CD8-positive, alpha-beta memory T cell (primary cell): ENCODE results near the gene NOL4L. TPM values are rescaled to one million over a fixed set of nuclear protein-coding genes. Genes with fewer than 3 reads are reported as not detected.
A peak's percentile ranks its signal among the peaks of the same experiment; 100 is the strongest.

Experiments
- CTCF ChIA-PET: fragments of 350-600 bp; sonication (Branson Sonifier 250); formaldehyde crosslinking; loops from one replicate; lab custom pipeline; 2021; ENCODE audit warnings: antibody characterized with exemption; lab: Charles Lee
- POLR2A ChIA-PET: fragments of 350-600 bp; sonication (Branson Sonifier 250); formaldehyde crosslinking; loops from one replicate; lab custom pipeline; 2021; ENCODE audit warnings: antibody characterized with exemption; lab: Charles Lee
- DNase-seq, 5 donors: peaks; one replicate each; pipeline versions ENCODE4 v3.0.0 to v3.0.0-alpha.2; 2020 to 2022; ENCODE audit warnings: mixed read lengths in 1 of 5
- H3K27ac ChIP-seq: one replicate; pipeline ENCODE4 v1.7.0; 2013; ENCODE audit warnings: low read depth, mild to moderate bottlenecking, low read length, moderate library complexity
- H3K27me3 ChIP-seq: 2 replicates; pipeline ENCODE4 v1.7.0; 2013; ENCODE audit warnings: low read length, mild to moderate bottlenecking; ENCODE audit not compliant: insufficient read depth, poor library complexity, severe bottlenecking
- H3K36me3 ChIP-seq: 2 replicates; pipeline ENCODE4 v1.7.0; 2013; ENCODE audit warnings: mild to moderate bottlenecking, low read length, moderate library complexity; ENCODE audit not compliant: insufficient read depth
- H3K4me1 ChIP-seq: 2 replicates; pipeline ENCODE4 v1.7.0; 2013; ENCODE audit warnings: mild to moderate bottlenecking, low read length, moderate library complexity; ENCODE audit not compliant: insufficient read depth
- H3K4me3 ChIP-seq: 2 replicates; pipeline ENCODE4 v1.7.0; 2013; ENCODE audit warnings: mild to moderate bottlenecking, low read length
- H3K9me3 ChIP-seq: 2 replicates; pipeline ENCODE4 v1.7.0; 2013; ENCODE audit warnings: mild to moderate bottlenecking, low read length
- H3K27ac Mint-ChIP-seq, 8 donors: one replicate each; pipeline ENCODE4 v1.8.0; 2020 to 2021; ENCODE audit warnings: mixed read lengths in 8 of 8, mild to moderate bottlenecking in 6 of 8, inconsistent platforms in 3 of 8, moderate library complexity in 3 of 8
- H3K27me3 Mint-ChIP-seq, 2 donors: one replicate each; pipeline ENCODE4 v1.8.0; 2020 to 2021; ENCODE audit warnings: mixed read lengths in 2 of 2, mild to moderate bottlenecking in 1 of 2, moderate library complexity in 1 of 2
- H3K36me3 Mint-ChIP-seq, 3 donors: one replicate each; pipeline ENCODE4 v1.8.0; 2020 to 2021; ENCODE audit warnings: mixed read lengths in 3 of 3, inconsistent platforms in 1 of 3, mild to moderate bottlenecking in 1 of 3
- H3K4me1 Mint-ChIP-seq, 3 donors: one replicate each; pipeline ENCODE4 v1.8.0; 2020 to 2021; ENCODE audit warnings: mixed read lengths in 3 of 3, inconsistent platforms in 1 of 3, mild to moderate bottlenecking in 1 of 3
- H3K4me3 Mint-ChIP-seq, 7 donors: one replicate each; pipeline ENCODE4 v1.8.0; 2020 to 2021; ENCODE audit warnings: mixed read lengths in 7 of 7, mild to moderate bottlenecking in 6 of 7, moderate library complexity in 4 of 7, inconsistent platforms in 2 of 7
- H3K9me3 Mint-ChIP-seq, 5 donors: one replicate each; pipeline ENCODE4 v1.8.0; 2020 to 2022; ENCODE audit warnings: mixed read lengths in 5 of 5, mild to moderate bottlenecking in 3 of 5, moderate library complexity in 2 of 5, inconsistent platforms in 1 of 5
- polyA plus RNA-seq: library from polyadenylated mRNA; unstranded; fragments of 300-500 nt; fragmentation: Illumina TruSeq; gene quantifications from one replicate; pipeline ENCODE4 v1.2.3, GENCODE V29; 2021
- total RNA-seq, 2 experiments: library from RNA; stranded (reverse); gene quantifications; one replicate each; pipeline ENCODE4 v1.2.3, GENCODE V29; 2021

The NOL4L gene
- total and polyA plus RNA-seq, 3 experiments from 2014 or later = 15.4 to 19.8 (median 15.8) TPM

DNA sequence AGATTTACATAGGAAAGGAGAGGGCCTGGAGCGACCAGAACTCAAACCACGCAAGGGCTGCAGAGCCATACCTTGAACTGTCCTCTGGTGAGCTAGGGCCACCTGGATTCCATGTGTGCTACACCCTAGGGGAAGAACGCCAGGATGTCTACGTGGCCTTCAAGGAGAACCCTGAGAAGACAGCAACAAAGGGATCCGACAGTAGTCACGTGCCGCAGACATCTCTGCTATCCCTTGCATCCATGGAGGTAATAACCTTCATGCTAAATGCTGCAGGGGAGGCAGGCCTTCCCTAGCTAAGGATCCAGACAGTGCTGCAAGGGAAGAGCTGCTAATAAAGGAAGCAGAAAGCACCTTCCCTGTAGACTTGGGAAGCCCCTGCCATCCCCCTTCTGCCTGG, 52.9 kb downstream of the NOL4L start:
- Histone ChIP-seq H3K27ac (no peak overlapping the region), H3K9me3 (no peaks in the 10 kb centered on the region), H3K27me3 (no peaks in the 10 kb centered on the region), H3K36me3 (no peaks in the 10 kb centered on the region), H3K4me3 (no peak overlapping the region), H3K4me1 (peaks cover 74% of the 10 kb centered on the region)
- peak overlapping the region in 7 of 8 donors; percentile 80 to 100 (median 90) for H3K27ac Mint-ChIP-seq
- peak overlapping the region in 1 of 7 donors; percentile 0 for H3K4me3 Mint-ChIP-seq
- ChIA-PET POLR2A (interaction anchor here (1.4 kb wide), 1 partner anchor 53 kb away, joined by 3 read pairs; the partner anchor contains the start of gene NOL4L), CTCF (interaction anchor here (1.3 to 13.4 kb wide), 3 partner anchors 8 to 120 kb away, joined by 3 to 227 read pairs (median 27); no protein-coding TSS in a partner anchor)
- peaks cover 0 to 3% of the 10 kb centered on the region in 2 donors for H3K27me3 Mint-ChIP-seq
- peaks cover 0 to 5% (median 3%) of the 10 kb centered on the region in 3 donors for H3K36me3 Mint-ChIP-seq
- H3K4me1 Mint-ChIP-seq = peaks cover 70 to 91% (median 87%) of the 10 kb centered on the region in 3 donors
- no peak for DNase-seq
- no peaks in the 10 kb centered on the region for H3K9me3 Mint-ChIP-seq

DNA sequence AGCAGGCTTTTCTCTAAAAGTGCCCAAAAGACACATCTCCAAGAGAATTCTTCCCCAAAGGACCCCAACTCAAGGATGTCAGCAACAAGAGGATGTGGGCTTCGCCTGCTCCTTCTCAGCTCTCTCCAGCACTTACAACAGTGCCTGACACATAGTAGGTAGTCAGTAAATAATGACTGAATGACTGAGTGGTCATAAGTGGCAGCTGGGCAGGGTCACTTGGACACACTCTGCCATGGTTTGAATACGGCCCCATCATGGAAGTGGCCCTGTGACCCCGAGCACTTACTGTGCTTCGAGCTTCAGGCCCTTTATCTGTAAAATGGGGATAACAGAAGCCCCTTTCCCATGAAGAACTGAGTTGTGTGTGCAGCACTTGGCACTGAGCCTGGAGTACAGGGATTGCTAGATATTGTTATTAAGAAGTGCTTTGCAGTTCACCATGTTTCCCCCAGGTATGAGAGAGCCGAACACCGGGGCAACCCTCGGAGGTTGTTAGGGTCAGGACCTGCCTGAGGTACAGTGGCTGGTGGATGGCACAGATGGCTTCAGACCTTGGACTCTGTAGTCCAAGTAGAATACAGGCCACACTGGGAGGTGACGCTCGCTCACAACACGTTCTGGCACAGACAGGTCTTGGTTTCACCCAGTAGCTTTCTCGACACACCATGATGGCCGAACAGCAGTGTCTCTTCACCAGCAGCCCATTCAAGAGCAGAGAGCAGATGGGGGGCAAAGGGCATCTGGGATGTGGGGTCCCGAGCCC, 56.0 kb downstream of the NOL4L start:
- Mint-ChIP-seq H3K4me1 (peaks cover 70 to 90% (median 87%) of the 10 kb centered on the region in 3 donors), H3K27ac (peak overlapping the region; percentile 46 to 100 (median 78)), H3K4me3 (no peak overlapping the region), H3K36me3 (peaks cover 0 to 20% (median 6%) of the 10 kb centered on the region in 3 donors), H3K27me3 (no peaks in the 10 kb centered on the region), H3K9me3 (no peaks in the 10 kb centered on the region)
- ChIA-PET CTCF (interaction anchor here (1.4 to 11.3 kb wide), 3 partner anchors 9 to 123 kb away, joined by 3 to 227 read pairs (median 186); no protein-coding TSS in a partner anchor), POLR2A (interaction anchor here (2.4 kb wide), 1 partner anchor 9 kb away, joined by 7 read pairs; no protein-coding TSS in a partner anchor)
- Histone ChIP-seq H3K4me3 (no peak overlapping the region), H3K27ac (no peak overlapping the region), H3K4me1 (peaks cover 84% of the 10 kb centered on the region), H3K9me3 (no peaks in the 10 kb centered on the region), H3K27me3 (no peaks in the 10 kb centered on the region), H3K36me3 (no peaks in the 10 kb centered on the region)
- peak in 1 of 5 donors; percentile 18 for DNase-seq

DNA sequence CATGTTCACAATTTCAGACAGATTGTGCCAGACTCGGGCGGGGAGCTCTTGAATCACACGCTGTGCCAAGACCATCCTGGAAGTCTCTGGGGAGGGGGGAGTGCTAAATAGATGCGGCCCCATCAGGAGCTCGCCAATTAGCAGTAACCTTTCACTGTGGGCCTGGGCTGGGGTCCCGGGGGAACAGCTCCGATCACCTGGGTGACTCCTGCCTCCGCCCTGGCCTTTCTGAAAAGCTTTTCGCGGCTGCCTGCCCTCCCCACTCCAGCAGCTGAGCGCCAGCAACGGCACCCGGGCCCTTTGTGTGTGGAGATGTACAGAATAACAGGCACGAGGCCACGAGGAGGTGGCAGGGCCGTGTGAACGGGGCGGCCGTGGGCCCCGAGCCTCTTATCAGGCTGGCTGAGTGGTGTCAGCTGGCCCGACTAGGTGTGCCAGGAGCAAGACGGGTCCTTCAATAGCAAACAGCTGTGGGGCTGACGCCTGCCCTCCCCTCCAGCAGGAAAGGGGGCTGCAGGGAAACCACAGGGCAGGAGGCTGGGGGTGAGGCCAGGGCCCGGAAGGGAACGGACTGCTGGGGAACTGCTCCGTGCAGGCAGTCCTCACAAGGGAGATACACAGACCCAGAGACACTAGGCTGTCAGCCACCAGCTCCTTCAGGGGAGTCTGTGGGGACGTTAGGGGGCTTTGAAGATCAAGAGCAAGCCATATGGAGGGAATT, 56.8 kb downstream of the NOL4L start:
- H3K9me3 ChIP-seq = no peaks in the 10 kb centered on the region
- Mint-ChIP-seq H3K27ac (peak overlapping the region; percentile 46 to 100 (median 78)), H3K4me3 (peak overlapping the region in 2 of 7 donors; percentile 11 to 15), H3K36me3 (peaks cover 0 to 24% (median 6%) of the 10 kb centered on the region in 3 donors), H3K9me3 (no peaks in the 10 kb centered on the region), H3K4me1 (peaks cover 66 to 90% (median 87%) of the 10 kb centered on the region in 3 donors), H3K27me3 (no peaks in the 10 kb centered on the region)
- H3K36me3 ChIP-seq = no peaks in the 10 kb centered on the region
- no peaks in the 10 kb centered on the region for H3K27me3 ChIP-seq
- DNase-seq = peak in 2 of 5 donors; percentile 42 to 43
- ChIA-PET CTCF (interaction anchor here (1.0 to 11.3 kb wide), 4 partner anchors 10 to 124 kb away, joined by 3 to 227 read pairs (median 94); no protein-coding TSS in a partner anchor), POLR2A (interaction anchor here (0.6 to 2.4 kb wide), 2 partner anchors 8 to 10 kb away, joined by 4 to 7 read pairs; no protein-coding TSS in a partner anchor)
- H3K27ac ChIP-seq = no peak overlapping the region
- peaks cover 84% of the 10 kb centered on the region for H3K4me1 ChIP-seq
- no peak overlapping the region for H3K4me3 ChIP-seq

DNA sequence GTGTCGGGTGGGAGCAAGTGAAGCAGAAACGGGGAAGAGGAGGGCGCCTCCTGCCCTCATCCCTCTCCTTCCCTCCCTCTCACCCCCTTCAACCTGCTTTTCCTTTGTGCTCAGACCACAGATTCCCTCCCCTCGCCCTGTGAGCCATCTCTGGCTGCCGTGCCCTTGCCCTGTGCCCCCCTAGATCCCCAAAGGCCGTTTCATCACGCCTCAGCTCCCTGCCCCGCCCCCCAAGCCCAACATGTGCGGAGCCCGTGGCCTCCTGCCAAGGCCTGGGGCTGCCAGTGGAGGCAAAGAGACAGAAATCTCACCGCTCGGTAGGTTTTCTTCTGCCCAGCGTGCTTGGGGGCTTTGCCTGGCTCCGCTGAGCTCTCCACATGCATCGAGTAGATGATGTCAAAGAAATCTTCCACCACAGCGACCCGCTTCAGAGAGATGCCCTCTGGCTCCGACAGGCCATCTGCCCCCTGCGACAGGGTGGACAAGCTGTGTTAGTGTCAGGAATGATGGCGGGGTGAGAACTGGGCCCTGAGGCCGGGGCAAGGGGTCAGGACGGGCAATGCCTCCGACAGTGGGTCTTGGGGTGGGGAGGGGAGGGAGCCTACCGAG, 57.6 kb downstream of the NOL4L start:
- peaks cover 84% of the 10 kb centered on the region for H3K4me1 ChIP-seq
- ChIA-PET POLR2A (interaction anchor here (0.5 to 2.4 kb wide), 3 partner anchors 9 to 350 kb away, joined by 4 to 7 read pairs (median 4); no protein-coding TSS in a partner anchor), CTCF (interaction anchor here (1.0 to 11.3 kb wide), 4 partner anchors 11 to 125 kb away, joined by 3 to 227 read pairs (median 94); no protein-coding TSS in a partner anchor)
- H3K27me3 Mint-ChIP-seq = no peaks in the 10 kb centered on the region
- no peak overlapping the region for H3K4me3 ChIP-seq
- H3K27ac ChIP-seq = no peak overlapping the region
- peak in 2 of 5 donors; percentile 42 to 43 for DNase-seq
- no peak overlapping the region for H3K4me3 Mint-ChIP-seq
- H3K36me3 Mint-ChIP-seq = peaks cover 0 to 25% (median 6%) of the 10 kb centered on the region in 3 donors
- peaks cover 69 to 90% (median 87%) of the 10 kb centered on the region in 3 donors for H3K4me1 Mint-ChIP-seq
- no peaks in the 10 kb centered on the region for H3K27me3 ChIP-seq
- H3K27ac Mint-ChIP-seq = peak overlapping the region; percentile 81 to 98 (median 91)
- H3K9me3 ChIP-seq = no peaks in the 10 kb centered on the region
- no peaks in the 10 kb centered on the region for H3K9me3 Mint-ChIP-seq
- no peaks in the 10 kb centered on the region for H3K36me3 ChIP-seq

DNA sequence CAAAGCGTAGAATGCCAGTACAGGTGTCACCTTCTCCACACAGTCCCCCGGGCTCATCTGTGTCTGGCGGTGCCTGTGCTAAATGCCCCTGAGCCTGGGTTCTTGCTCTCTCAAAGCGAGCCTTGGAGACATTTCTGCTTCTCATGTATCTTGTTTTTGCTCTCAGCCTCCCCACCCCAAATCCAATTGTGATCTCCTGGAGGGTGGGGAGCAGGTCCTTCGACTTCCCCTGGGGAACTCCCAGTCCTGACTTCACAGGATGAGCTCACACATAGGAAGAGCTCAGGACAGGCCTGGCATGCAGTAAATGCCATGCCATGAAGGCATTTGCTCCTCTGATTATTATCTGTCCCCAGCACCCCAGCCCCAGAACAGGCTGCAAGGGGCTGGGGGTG, 58.1 kb downstream of the NOL4L start:
- H3K27ac ChIP-seq = no peak overlapping the region

DNA sequence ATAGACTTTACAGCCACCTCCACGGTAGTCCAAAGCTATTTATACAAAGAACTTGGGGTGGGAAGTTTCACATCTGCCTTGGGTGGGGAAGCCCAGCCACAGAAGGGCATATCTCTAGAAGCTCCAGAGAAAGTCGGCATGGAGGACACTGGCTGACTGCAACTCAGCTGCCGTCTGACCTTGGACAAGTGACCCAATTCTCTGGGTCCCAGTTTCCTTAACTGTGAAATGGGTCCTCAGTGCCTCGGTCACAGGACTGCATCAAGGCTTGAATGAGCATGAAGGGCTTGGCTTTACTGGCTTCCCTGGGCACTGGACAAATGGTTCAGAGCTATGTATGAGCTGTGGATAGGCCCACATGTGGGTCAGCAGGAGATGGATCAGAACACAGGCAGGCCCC, 58.6 kb downstream of the NOL4L start:
- Histone ChIP-seq H3K36me3 (no peaks in the 10 kb centered on the region), H3K27ac (no peak overlapping the region), H3K27me3 (no peaks in the 10 kb centered on the region), H3K9me3 (no peaks in the 10 kb centered on the region), H3K4me1 (peaks cover 85% of the 10 kb centered on the region), H3K4me3 (peak overlapping the region; percentile 32)
- H3K4me3 Mint-ChIP-seq = peak overlapping the region in 3 of 7 donors; percentile 12 to 32 (median 15)
- H3K27ac Mint-ChIP-seq = peak overlapping the region; percentile 81 to 98 (median 91)
- ChIA-PET CTCF (interaction anchor here (11.0 to 11.3 kb wide), 2 partner anchors 12 to 126 kb away, joined by 186 to 227 read pairs; no protein-coding TSS in a partner anchor), POLR2A (interaction anchor here (2.4 kb wide), 1 partner anchor 12 kb away, joined by 7 read pairs; no protein-coding TSS in a partner anchor)
- peaks cover 0 to 27% (median 3%) of the 10 kb centered on the region in 3 donors for H3K36me3 Mint-ChIP-seq
- H3K9me3 Mint-ChIP-seq = no peaks in the 10 kb centered on the region
- peak in 1 of 5 donors; percentile 32 for DNase-seq
- H3K27me3 Mint-ChIP-seq = no peaks in the 10 kb centered on the region
- H3K4me1 Mint-ChIP-seq = peaks cover 69 to 90% (median 87%) of the 10 kb centered on the region in 3 donors

More for the DNA sequence above, 58.1 kb downstream of the NOL4L start:
- Mint-ChIP-seq H3K27ac (peak overlapping the region; percentile 81 to 98 (median 91)), H3K36me3 (peaks cover 0 to 25% (median 6%) of the 10 kb centered on the region in 3 donors), H3K9me3 (no peaks in the 10 kb centered on the region), H3K4me3 (peak overlapping the region in 2 of 7 donors; percentile 28 to 42), H3K27me3 (no peaks in the 10 kb centered on the region), H3K4me1 (peaks cover 69 to 90% (median 87%) of the 10 kb centered on the region in 3 donors)
- Histone ChIP-seq H3K4me1 (peaks cover 84% of the 10 kb centered on the region), H3K9me3 (no peaks in the 10 kb centered on the region), H3K27me3 (no peaks in the 10 kb centered on the region), H3K36me3 (no peaks in the 10 kb centered on the region), H3K4me3 (peak overlapping the region; percentile 32)
- DNase-seq = peak in 1 of 5 donors; percentile 19
- CTCF ChIA-PET = interaction anchor here (1.0 to 11.3 kb wide), 3 partner anchors 11 to 125 kb away, joined by 3 to 227 read pairs (median 186); no protein-coding TSS in a partner anchor
- POLR2A ChIA-PET = interaction anchor here (2.4 kb wide), 1 partner anchor 11 kb away, joined by 7 read pairs; no protein-coding TSS in a partner anchor

DNA sequence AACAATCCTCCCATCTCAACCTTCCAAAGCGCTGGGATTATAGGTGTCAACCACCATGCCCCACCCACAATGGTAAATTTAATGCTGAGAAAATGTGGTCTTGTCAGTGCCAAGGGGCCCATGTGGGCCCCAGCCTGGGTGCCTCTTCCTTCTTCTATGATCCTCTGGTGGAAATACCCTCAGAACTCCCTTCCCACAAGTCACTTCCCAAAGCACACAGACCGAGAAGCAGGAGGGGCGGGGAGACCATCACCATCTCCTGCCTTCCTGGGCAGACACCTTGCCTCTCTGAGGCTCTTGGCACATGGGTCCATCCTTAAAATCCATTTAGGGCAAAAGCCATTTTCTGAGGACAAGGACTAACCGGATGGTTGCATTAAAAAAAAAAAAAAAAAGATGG, 59.0 kb downstream of the NOL4L start:
- H3K9me3 Mint-ChIP-seq = no peaks in the 10 kb centered on the region
- peak in 1 of 5 donors; percentile 34 for DNase-seq
- Histone ChIP-seq H3K27me3 (no peaks in the 10 kb centered on the region), H3K4me3 (no peak overlapping the region), H3K4me1 (peaks cover 89% of the 10 kb centered on the region), H3K27ac (no peak overlapping the region), H3K36me3 (no peaks in the 10 kb centered on the region), H3K9me3 (no peaks in the 10 kb centered on the region)
- peak overlapping the region; percentile 81 to 98 (median 91) for H3K27ac Mint-ChIP-seq
- H3K36me3 Mint-ChIP-seq = peaks cover 0 to 27% (median 3%) of the 10 kb centered on the region in 3 donors
- peaks cover 72 to 90% (median 86%) of the 10 kb centered on the region in 3 donors for H3K4me1 Mint-ChIP-seq
- H3K4me3 Mint-ChIP-seq = peak overlapping the region in 3 of 7 donors; percentile 12 to 47 (median 32)
- ChIA-PET CTCF (interaction anchor here (1.4 to 11.3 kb wide), 3 partner anchors 12 to 126 kb away, joined by 3 to 227 read pairs (median 186); no protein-coding TSS in a partner anchor), POLR2A (no interaction called here)
- H3K27me3 Mint-ChIP-seq = no peaks in the 10 kb centered on the region
